GM23248 (cell line): ENCODE results near the gene GRIK5.

ENCODE experiments used
- EZH2 ChIP-seq: fragments of 200-600 bp; sonication (generic); IDR thresholded peaks from 2 replicates; pipeline ENCODE4 v1.6.1; 2018; ENCODE audit warnings: antibody characterized with exemption, mild to moderate bottlenecking; ENCODE audit not compliant: insufficient read depth, poor library complexity, severe bottlenecking
- EZH2phosphoT487 ChIP-seq: fragments of 200-600 bp; sonication (generic); IDR thresholded peaks from 2 replicates; pipeline ENCODE4 v1.6.1; 2018; ENCODE audit warnings: antibody characterized with exemption, moderate library complexity, mild to moderate bottlenecking, low read depth; ENCODE audit not compliant: insufficient read depth

- TF ChIP-seq EZH2 (no peak), EZH2phosphoT487 (no peak)
Measured at GRCh38 chr19:42095142-42095813, 25.3 kb upstream of the GRIK5 start.
